ENCODE measurements around the gene PTPRJ. TPM values are rescaled to one million over a fixed set of nuclear protein-coding genes. Genes with fewer than 3 reads are reported as not detected.

PTPRJ gene
- total RNA-seq, 2 experiments from 2014 or later = 8.2 to 10.7 TPM

DNA sequence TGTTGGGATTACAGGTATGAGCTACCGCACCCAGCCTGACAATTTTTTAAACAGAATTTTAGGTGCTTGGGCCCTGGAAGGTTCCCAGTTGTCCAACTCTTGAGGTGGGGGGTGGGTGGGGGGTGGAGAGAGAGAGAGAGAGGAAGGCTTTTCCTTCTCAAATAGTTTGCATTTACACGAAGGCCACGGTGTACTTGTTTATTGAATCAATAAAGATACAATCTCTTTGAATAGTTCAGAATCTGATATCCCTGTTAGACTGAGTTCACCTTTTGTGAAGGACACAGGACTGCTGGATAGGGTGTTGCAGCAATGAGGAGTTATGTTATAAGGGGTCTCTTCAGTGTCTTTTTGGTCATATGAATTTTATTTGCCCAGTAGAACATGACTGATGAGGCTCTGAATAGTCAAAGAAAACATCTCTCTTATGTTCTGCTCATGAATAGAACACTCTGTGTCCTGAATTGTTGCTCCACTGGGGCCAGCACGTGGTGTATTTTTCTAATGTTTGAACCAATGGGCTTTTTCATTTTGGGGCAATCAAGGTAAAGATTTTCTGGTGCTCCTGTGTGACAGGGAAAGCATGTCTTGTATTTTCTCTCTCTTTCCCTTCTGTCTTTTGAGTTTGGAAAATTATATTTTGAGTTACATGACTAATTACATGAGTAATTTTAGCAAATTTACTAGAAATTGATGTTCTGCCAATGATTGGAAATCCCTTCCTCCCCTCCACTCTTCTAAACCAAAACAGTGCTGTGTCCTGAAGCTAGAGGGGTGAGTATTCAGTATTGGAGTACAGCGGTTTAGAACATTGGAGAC is 61.7 kb downstream of the PTPRJ start:
- Mint-ChIP-seq H3K4me3 (peak overlapping the region; percentile 0), H3K27me3 (ENCODE audit: low read depth) (no peaks in the 10 kb centered on the region), H3K27ac (peak overlapping the region; percentile 8), H3K36me3 (ENCODE audit: low read depth) (no peaks in the 10 kb centered on the region), H3K9me3 (no peaks in the 10 kb centered on the region), H3K4me1 (ENCODE audit: low read depth) (peaks cover 57% of the 10 kb centered on the region)
- intact Hi-C loops (cut with micrococcal nuclease) = no loop called here
- no peak for DNase-seq
- CTCF ChIA-PET = interaction anchor here (0.5 to 2.8 kb wide), 7 partner anchors 9 to 177 kb away, joined by 3 to 12 read pairs (median 6); no protein-coding TSS in a partner anchor

DNA sequence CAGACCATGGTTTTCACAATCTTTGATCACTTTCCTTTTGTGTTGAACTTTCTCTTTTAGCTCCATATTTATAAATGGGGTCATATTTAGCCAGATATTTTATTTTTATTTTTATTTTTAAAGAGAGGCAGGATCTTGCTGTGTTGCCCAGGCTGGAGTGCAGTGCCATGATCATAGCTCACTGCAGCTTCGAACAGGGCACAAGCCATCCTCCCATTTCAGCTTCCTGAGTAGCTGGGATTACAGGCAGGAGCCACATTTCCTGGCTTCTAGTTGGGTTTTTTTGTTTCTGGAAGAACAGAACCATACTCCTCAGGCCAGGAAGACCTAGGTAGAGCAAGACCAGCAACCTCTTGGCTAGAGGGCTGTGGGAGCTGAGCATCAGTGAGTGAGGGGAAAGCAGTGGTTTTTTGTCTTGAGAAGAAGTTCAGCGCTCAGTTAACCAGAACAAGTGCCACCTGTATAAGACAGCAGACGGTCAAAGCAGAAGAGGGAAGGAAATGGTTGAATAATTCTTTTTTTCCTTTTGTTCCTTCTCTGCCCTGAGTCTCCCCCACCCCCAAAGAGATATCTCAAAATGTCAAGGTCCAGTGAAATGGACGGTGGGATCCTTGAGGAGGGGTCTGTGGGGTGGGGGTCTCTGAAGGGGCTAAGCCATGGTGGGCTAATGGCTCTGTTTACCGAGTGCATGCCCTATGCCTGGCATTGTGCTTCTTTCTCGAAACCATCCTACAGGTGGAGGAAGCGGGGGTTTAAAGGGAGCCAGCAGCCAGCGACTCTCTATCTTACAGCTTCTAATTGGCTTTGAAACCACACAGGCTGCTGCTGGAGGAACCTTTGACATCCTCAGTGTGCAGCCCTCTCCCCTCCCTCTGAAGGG is 63.0 kb downstream of the PTPRJ start:
- peaks cover 58% of the 10 kb centered on the region for H3K4me1 Mint-ChIP-seq (ENCODE audit: low read depth)
- H3K27ac Mint-ChIP-seq = peak overlapping the region; percentile 60
- CTCF ChIA-PET = interaction anchor here (0.5 to 2.8 kb wide), 10 partner anchors 9 to 178 kb away, joined by 3 to 12 read pairs (median 4); no protein-coding TSS in a partner anchor
- H3K27me3 Mint-ChIP-seq (ENCODE audit: low read depth) = no peaks in the 10 kb centered on the region
- intact Hi-C loops (cut with micrococcal nuclease) = loop anchor here (1.0 kb wide), 1 partner anchor 12 kb away; no protein-coding TSS in a partner anchor
- H3K4me3 Mint-ChIP-seq = peak overlapping the region; percentile 7
- H3K9me3 Mint-ChIP-seq = no peaks in the 10 kb centered on the region
- DNase-seq = peak; percentile 57
- H3K36me3 Mint-ChIP-seq (ENCODE audit: low read depth) = no peaks in the 10 kb centered on the region

DNA sequence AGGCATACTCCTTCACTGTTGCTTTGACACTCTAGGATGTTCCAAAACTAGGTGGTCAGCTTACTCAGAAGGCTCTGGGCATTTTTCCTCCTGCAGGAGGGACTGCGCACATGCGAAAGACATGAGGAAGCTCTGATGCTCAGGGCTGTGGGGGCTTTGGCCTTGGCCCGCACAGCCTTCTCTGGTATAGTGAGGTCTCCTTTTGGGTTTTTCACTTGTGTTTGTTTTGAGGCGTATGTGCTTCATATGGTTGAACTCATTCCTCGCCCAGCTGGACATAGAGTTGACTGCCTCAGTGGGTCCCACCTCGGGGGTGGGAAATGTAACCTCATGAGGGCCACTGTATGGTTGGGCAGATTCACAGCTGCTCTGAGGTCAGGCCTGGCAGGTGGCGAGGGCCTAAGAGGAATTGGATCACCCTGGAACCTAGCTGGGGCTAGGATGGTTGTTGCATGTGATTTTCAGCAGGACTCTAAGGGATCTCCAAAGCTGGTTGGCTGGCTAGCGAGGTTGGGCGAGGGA is 63.7 kb downstream of the PTPRJ start:
- no peak overlapping the region for H3K27ac Mint-ChIP-seq
- CTCF ChIA-PET = interaction anchor here (1.0 to 2.3 kb wide), 7 partner anchors 12 to 64 kb away, joined by 3 to 9 read pairs (median 4); no protein-coding TSS in a partner anchor
- no peak for DNase-seq
- intact Hi-C loops (cut with micrococcal nuclease) = loop anchor here (1.0 kb wide), 1 partner anchor 11 kb away; no protein-coding TSS in a partner anchor
- H3K4me3 Mint-ChIP-seq = peak overlapping the region; percentile 7
- no peaks in the 10 kb centered on the region for H3K36me3 Mint-ChIP-seq (ENCODE audit: low read depth)
- H3K9me3 Mint-ChIP-seq = no peaks in the 10 kb centered on the region
- no peaks in the 10 kb centered on the region for H3K27me3 Mint-ChIP-seq (ENCODE audit: low read depth)
- H3K4me1 Mint-ChIP-seq (ENCODE audit: low read depth) = peaks cover 61% of the 10 kb centered on the region

DNA sequence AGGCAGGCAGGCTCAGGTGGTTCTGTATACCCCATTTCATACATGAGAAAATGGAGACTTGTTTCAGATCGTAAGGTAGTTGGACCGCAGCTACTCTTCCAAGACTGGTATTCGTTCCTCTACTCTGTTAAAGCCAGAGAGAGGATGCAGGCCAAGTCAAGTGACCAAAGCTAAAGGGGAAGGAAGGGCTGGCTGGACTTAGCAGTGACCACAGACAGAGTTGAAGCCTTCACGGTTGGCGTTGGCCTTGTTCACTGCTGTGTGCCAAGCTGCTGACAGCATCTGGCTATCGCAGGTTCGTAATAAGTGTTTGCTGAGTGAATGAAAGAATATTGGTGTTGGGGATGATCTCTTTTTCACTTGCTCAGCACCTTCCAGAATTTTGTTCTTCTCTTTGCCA is 64.2 kb downstream of the PTPRJ start:
- peaks cover 61% of the 10 kb centered on the region for H3K4me1 Mint-ChIP-seq (ENCODE audit: low read depth)
- no peaks in the 10 kb centered on the region for H3K9me3 Mint-ChIP-seq
- intact Hi-C loops (cut with micrococcal nuclease) = no loop called here
- H3K27me3 Mint-ChIP-seq (ENCODE audit: low read depth) = no peaks in the 10 kb centered on the region
- CTCF ChIA-PET = interaction anchor here (0.6 to 2.3 kb wide), 6 partner anchors 11 to 107 kb away, joined by 3 to 9 read pairs (median 4); no protein-coding TSS in a partner anchor
- H3K27ac Mint-ChIP-seq = peak overlapping the region; percentile 22
- H3K36me3 Mint-ChIP-seq (ENCODE audit: low read depth) = no peaks in the 10 kb centered on the region
- DNase-seq = no peak
- H3K4me3 Mint-ChIP-seq = no peak overlapping the region

DNA sequence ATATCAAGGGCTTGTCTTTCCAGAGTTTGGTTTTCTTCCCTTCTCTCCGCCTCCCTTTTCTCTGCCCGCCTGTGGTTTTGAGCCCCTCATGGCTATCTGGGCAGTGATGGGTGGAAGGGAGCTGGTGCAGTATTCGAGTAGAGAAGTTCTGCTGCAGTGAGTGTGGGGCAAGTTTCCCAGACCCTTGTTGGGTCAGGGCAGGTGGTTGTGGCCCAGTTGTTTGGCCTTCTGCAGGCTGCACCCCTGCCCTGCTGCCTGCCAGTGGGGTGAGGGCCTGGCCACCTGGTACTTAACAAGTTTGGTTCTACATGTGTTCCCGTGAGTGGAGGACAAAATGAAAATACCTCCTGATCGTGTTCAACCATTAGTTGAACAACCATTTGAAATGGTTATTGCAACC is 65.2 kb downstream of the PTPRJ start:
- no peak overlapping the region for H3K4me3 Mint-ChIP-seq
- H3K9me3 Mint-ChIP-seq = no peaks in the 10 kb centered on the region
- H3K4me1 Mint-ChIP-seq (ENCODE audit: low read depth) = peaks cover 66% of the 10 kb centered on the region
- no peaks in the 10 kb centered on the region for H3K27me3 Mint-ChIP-seq (ENCODE audit: low read depth)
- no peak overlapping the region for H3K27ac Mint-ChIP-seq
- CTCF ChIA-PET = interaction anchor here (1.6 kb wide), 1 partner anchor 62 kb away, joined by 4 read pairs; no protein-coding TSS in a partner anchor
- no peak for DNase-seq
- no peaks in the 10 kb centered on the region for H3K36me3 Mint-ChIP-seq (ENCODE audit: low read depth)
- intact Hi-C loops (cut with micrococcal nuclease) = no loop called here

- H3K27ac Mint-ChIP-seq = no peak overlapping the region
- CTCF ChIA-PET = interaction anchor here (0.6 to 0.9 kb wide), 2 partner anchors 10 to 113 kb away, joined by 3 read pairs; no protein-coding TSS in a partner anchor
These were observed 67.3 kb downstream of the PTPRJ start for GRCh38 chr11:48047616-48048015.

GRCh38 chr11:48049036-48049435 is 68.7 kb downstream of the PTPRJ start:
- Mint-ChIP-seq H3K36me3 (ENCODE audit: low read depth) (no peaks in the 10 kb centered on the region), H3K4me1 (ENCODE audit: low read depth) (peaks cover 64% of the 10 kb centered on the region), H3K4me3 (no peak overlapping the region), H3K9me3 (no peaks in the 10 kb centered on the region), H3K27ac (no peak overlapping the region), H3K27me3 (ENCODE audit: low read depth) (no peaks in the 10 kb centered on the region)
- intact Hi-C loops (cut with micrococcal nuclease) = no loop called here
- CTCF ChIA-PET = interaction anchor here (0.6 kb wide), 1 partner anchor 117 kb away, joined by 3 read pairs; no protein-coding TSS in a partner anchor
- DNase-seq = no peak

More at GRCh38 chr11:48047616-48048015, 67.3 kb downstream of the PTPRJ start:
- DNase-seq = no peak
- Mint-ChIP-seq H3K9me3 (no peaks in the 10 kb centered on the region), H3K27me3 (ENCODE audit: low read depth) (no peaks in the 10 kb centered on the region), H3K4me3 (no peak overlapping the region), H3K36me3 (ENCODE audit: low read depth) (no peaks in the 10 kb centered on the region), H3K4me1 (ENCODE audit: low read depth) (peaks cover 73% of the 10 kb centered on the region)
- intact Hi-C loops (cut with micrococcal nuclease) = no loop called here

DNA sequence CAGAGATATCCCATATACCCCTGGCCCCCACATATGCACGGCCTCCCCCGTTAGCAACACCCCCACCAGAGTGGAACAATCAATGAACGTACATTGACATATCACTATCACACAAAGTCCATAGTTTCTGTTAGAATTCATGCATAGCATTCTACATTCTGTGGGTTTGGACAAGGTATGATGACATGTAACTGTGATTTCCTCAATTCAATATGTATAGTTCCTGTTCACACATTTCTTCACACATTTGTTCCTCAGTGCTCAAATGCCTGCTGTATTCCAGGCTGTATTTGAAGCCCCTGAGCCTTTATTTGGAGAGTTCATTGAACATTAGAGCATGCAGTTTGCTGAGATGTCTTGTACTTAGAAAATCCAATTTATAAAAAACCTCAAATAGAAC is 69.9 kb downstream of the PTPRJ start:
- peaks cover 65% of the 10 kb centered on the region for H3K4me1 Mint-ChIP-seq (ENCODE audit: low read depth)
- no peak overlapping the region for H3K27ac Mint-ChIP-seq
- H3K27me3 Mint-ChIP-seq (ENCODE audit: low read depth) = no peaks in the 10 kb centered on the region
- DNase-seq = no peak
- H3K36me3 Mint-ChIP-seq (ENCODE audit: low read depth) = peaks cover 2% of the 10 kb centered on the region
- no peaks in the 10 kb centered on the region for H3K9me3 Mint-ChIP-seq
- no peak overlapping the region for H3K4me3 Mint-ChIP-seq
- intact Hi-C loops (cut with micrococcal nuclease) = no loop called here
- CTCF ChIA-PET = interaction anchor here (1.2 kb wide), 1 partner anchor 21 kb away, joined by 3 read pairs; no protein-coding TSS in a partner anchor

DNA sequence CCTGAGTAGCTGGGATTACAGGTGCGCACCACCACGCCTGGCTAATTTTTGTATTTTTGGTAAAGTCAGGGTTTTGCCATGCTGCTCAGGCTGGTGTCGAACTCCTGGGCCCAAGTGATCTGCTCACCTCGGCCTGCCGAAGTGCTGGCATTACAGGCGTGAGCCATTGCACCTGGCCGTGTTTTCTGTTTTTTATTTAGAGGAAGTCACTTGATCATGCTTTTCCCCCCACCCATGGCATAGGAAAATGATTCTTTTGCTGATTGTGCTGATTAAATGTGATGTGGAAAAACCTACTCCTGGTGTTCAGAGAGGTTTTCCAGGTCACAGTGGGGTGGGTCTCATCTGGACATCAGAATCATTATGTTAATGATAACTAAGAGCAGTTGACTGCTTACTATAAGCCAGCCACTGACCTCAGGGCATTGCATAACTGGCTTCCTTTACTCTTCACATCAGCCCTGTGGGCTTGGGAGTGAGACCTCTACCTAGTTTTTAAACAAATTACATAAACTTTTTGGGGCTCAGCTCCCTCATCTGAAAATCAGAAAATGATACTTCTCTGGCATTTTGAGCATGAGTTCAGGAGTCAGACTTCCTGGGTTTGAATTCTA is 71.0 kb downstream of the PTPRJ start:
- Mint-ChIP-seq H3K4me1 (ENCODE audit: low read depth) (peaks cover 69% of the 10 kb centered on the region), H3K36me3 (ENCODE audit: low read depth) (peaks cover 2% of the 10 kb centered on the region), H3K27me3 (ENCODE audit: low read depth) (no peaks in the 10 kb centered on the region), H3K27ac (peak overlapping the region; percentile 48), H3K4me3 (no peak overlapping the region), H3K9me3 (no peaks in the 10 kb centered on the region)
- DNase-seq = no peak
- CTCF ChIA-PET = interaction anchor here (1.2 to 1.3 kb wide), 3 partner anchors 8 to 22 kb away, joined by 3 to 7 read pairs (median 3); no protein-coding TSS in a partner anchor
- intact Hi-C loops (cut with micrococcal nuclease) = no loop called here

GRCh38 chr11:48052183-48053044 is 72.1 kb downstream of the PTPRJ start:
- Mint-ChIP-seq H3K27me3 (ENCODE audit: low read depth) (no peaks in the 10 kb centered on the region), H3K36me3 (ENCODE audit: low read depth) (peaks cover 2% of the 10 kb centered on the region), H3K4me3 (no peak overlapping the region), H3K27ac (peak overlapping the region; percentile 1), H3K4me1 (ENCODE audit: low read depth) (peaks cover 77% of the 10 kb centered on the region), H3K9me3 (no peaks in the 10 kb centered on the region)
- CTCF ChIA-PET = interaction anchor here (1.2 to 1.3 kb wide), 2 partner anchors 10 to 16 kb away, joined by 3 to 7 read pairs; no protein-coding TSS in a partner anchor
- intact Hi-C loops (cut with micrococcal nuclease) = no loop called here
- DNase-seq = no peak

DNA sequence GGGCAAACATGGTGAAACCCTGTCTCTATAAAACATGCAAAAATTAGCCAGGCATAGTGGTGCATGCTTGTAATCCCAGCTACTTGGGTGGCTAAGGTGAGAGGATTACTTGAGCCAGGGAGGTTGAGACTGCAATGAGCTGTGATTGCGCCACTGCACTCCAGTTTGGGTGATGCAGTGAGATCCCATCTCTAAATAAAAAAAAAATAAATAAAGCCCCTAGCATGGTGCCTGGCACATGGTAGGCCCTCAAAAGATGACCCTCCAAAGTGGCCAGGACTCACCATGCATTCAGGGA is 74.6 kb downstream of the PTPRJ start:
- intact Hi-C loops (cut with micrococcal nuclease) = loop anchor here (1.0 to 2.0 kb wide), 8 partner anchors 12 to 392 kb away; no protein-coding TSS in a partner anchor
- DNase-seq = no peak
- peaks cover 2% of the 10 kb centered on the region for H3K36me3 Mint-ChIP-seq (ENCODE audit: low read depth)
- no peaks in the 10 kb centered on the region for H3K9me3 Mint-ChIP-seq
- H3K27ac Mint-ChIP-seq = peak overlapping the region; percentile 76
- H3K4me1 Mint-ChIP-seq (ENCODE audit: low read depth) = peaks cover 85% of the 10 kb centered on the region
- no peak overlapping the region for H3K4me3 Mint-ChIP-seq
- no peaks in the 10 kb centered on the region for H3K27me3 Mint-ChIP-seq (ENCODE audit: low read depth)
- CTCF ChIA-PET = interaction anchor here (1.9 to 3.1 kb wide), 4 partner anchors 49 to 121 kb away, joined by 5 to 23 read pairs (median 16); no protein-coding TSS in a partner anchor

Measured in activated naive CD4-positive, alpha-beta T cell treated with anti-CD3 and anti-CD28 coated beads for 36 hours (primary cell).